GM12878 (cell line): ENCODE results near the gene NEGR1. TPM values are rescaled to one million over a fixed set of nuclear protein-coding genes. Genes with fewer than 3 reads are reported as not detected.

Experiments used
- ATAC-seq: fragments of 200-7000 bp; cut with Tn5 transposase; 3 replicates; pipeline ENCODE4 v1.9.1; 2020; ENCODE audit warnings: mild to moderate bottlenecking, moderate library complexity
- BruUV-seq: library from RNA; stranded (reverse); fragments of 400-500 nt; replicated peaks from 2 replicates; lab custom pipeline; 2021; lab: Mats Ljungman, UMichigan
- CTCF ChIA-PET: fragments of 300-600 bp; sonication (Branson Sonifier 250); formaldehyde crosslinking; extraction: SDS; loops from one replicate; lab custom pipeline; 2021; ENCODE audit warnings: inconsistent platforms; lab: Yijun Ruan, JAX
- POLR2A ChIA-PET: fragments of 350-600 bp; formaldehyde crosslinking; extraction: SDS; loops from one replicate; lab custom pipeline; 2021; ENCODE audit warnings: inconsistent platforms; lab: Charles Lee
- RAD21 ChIA-PET: fragments of 300-600 bp; sonication (Branson Sonifier 250); formaldehyde crosslinking; loops from one replicate; lab custom pipeline; 2023; ENCODE audit warnings: antibody characterized with exemption; ENCODE audit not compliant: unreplicated experiment; lab: Charles Lee
- SMC1A ChIA-PET: fragments of 300-600 bp; sonication (Branson Sonifier 250); formaldehyde crosslinking; loops from one replicate; lab custom pipeline; 2023; ENCODE audit not compliant: unreplicated experiment, uncharacterized antibody; lab: Charles Lee
- DNase-seq: peaks from one replicate; pipeline ENCODE4 v3.0.0-alpha.2; 2011; ENCODE audit warnings: low read depth, low spot score
- FAIRE-seq: peaks from 3 replicates; lab custom pipeline; 2011; peaks lifted over from hg19 to GRCh38; lab: Jason Lieb, UNC
- H2AFZ ChIP-seq: 2 replicates; pipeline ENCODE4 v1.6.0; 2011; ENCODE audit warnings: low read depth, low read length, control low read depth; ENCODE audit not compliant: control insufficient read depth
- H3K27ac ChIP-seq: 2 replicates; pipeline ENCODE4 v1.5.1; 2011; ENCODE audit warnings: control low read depth; ENCODE audit not compliant: control insufficient read depth, insufficient read depth
- H3K27me3 ChIP-seq, 2 experiments: replicated peaks in 1 of 2; 2 replicates each; pipeline versions ENCODE4 v1.6.0 to v1.6.1; 2011; ENCODE audit warnings: low read length in 1 of 2; ENCODE audit not compliant: control insufficient read depth in 2 of 2, insufficient read depth in 2 of 2
- H3K36me3 ChIP-seq, 2 experiments: 2 replicates each; pipeline ENCODE4 v1.5.1; 2011; ENCODE audit warnings: low read length in 1 of 2; ENCODE audit not compliant: control insufficient read depth in 2 of 2, insufficient read depth in 2 of 2
- H3K4me1 ChIP-seq: 2 replicates; pipeline ENCODE4 v1.6.1; 2011; ENCODE audit warnings: mild to moderate bottlenecking, low read length, moderate library complexity, mixed read lengths; ENCODE audit not compliant: control insufficient read depth, insufficient read depth
- H3K4me2 ChIP-seq: 2 replicates; pipeline ENCODE4 v1.6.0; 2011; ENCODE audit warnings: control low read depth; ENCODE audit not compliant: control insufficient read depth, insufficient read depth
- H3K4me3 ChIP-seq: fragments of 200-600 bp; sonication (generic); 2 replicates; pipeline ENCODE4 v1.5.1; 2016
- H3K79me2 ChIP-seq: 2 replicates; pipeline ENCODE4 v1.6.0; 2011; ENCODE audit warnings: low read length; ENCODE audit not compliant: control insufficient read depth, insufficient read depth
- H3K9ac ChIP-seq: 2 replicates; pipeline ENCODE4 v1.8.0; 2011; ENCODE audit warnings: low read length, control low read depth, mixed read lengths; ENCODE audit not compliant: control insufficient read depth, insufficient read depth
- H3K9me3 ChIP-seq: replicated peaks from 3 replicates; pipeline ENCODE4 v1.5.1; 2011; ENCODE audit warnings: mild to moderate bottlenecking, low read length; ENCODE audit not compliant: control insufficient read depth, insufficient read depth
- H4K20me1 ChIP-seq: 2 replicates; pipeline ENCODE4 v1.6.0; 2011; ENCODE audit not compliant: control insufficient read depth, insufficient read depth
- CBX3 ChIP-seq: fragments of 200-600 bp; sonication (generic); IDR thresholded peaks from 2 replicates; pipeline ENCODE4 v1.6.1; 2016; ENCODE audit warnings: low read depth, borderline replicate concordance
- CHD4 ChIP-seq: fragments of 200-600 bp; sonication (generic); IDR thresholded peaks from 2 replicates; pipeline ENCODE4 v1.6.1; 2016; ENCODE audit warnings: mild to moderate bottlenecking
- GATAD2B ChIP-seq: fragments of 450-650 bp; conservative IDR thresholded peaks from 2 replicates; pipeline ENCODE4 v1.6.1; 2017; ENCODE audit warnings: low read depth, mild to moderate bottlenecking, moderate library complexity
- HDAC2 ChIP-seq: fragments of 200-600 bp; sonication (generic); IDR thresholded peaks from 2 replicates; pipeline ENCODE4 v1.6.1; 2017
- LARP7 ChIP-seq: fragments of 450-650 bp; IDR thresholded peaks from 2 replicates; pipeline ENCODE4 v1.6.1; 2017; ENCODE audit warnings: mild to moderate bottlenecking
- MTA2 ChIP-seq: fragments of 450-650 bp; IDR thresholded peaks from 2 replicates; pipeline ENCODE4 v1.6.1; 2016; ENCODE audit warnings: low read depth, mild to moderate bottlenecking, moderate library complexity
- NFXL1 ChIP-seq: fragments of 450-650 bp; IDR thresholded peaks from 2 replicates; pipeline ENCODE4 v1.6.1; 2017; ENCODE audit warnings: antibody characterized with exemption, mild to moderate bottlenecking, borderline replicate concordance
- RFX5 ChIP-seq: IDR thresholded peaks from 2 replicates; pipeline ENCODE4 v1.6.1; 2011; ENCODE audit warnings: low read depth, low read length, improper control_type of control experiment
- SP1 ChIP-seq: IDR thresholded peaks from one replicate; pipeline ENCODE4 v1.6.1; 2011; ENCODE audit warnings: low read depth, low read length
- SREBF1 ChIP-seq: IDR thresholded peaks from 2 replicates; pipeline ENCODE4 v1.6.1; 2012; ENCODE audit warnings: mild to moderate bottlenecking, low read length
- SREBF2 ChIP-seq: IDR thresholded peaks from 2 replicates; pipeline ENCODE4 v1.6.1; 2012; ENCODE audit warnings: mild to moderate bottlenecking, low read length
- TAF1 ChIP-seq: IDR thresholded peaks from 2 replicates; pipeline ENCODE4 v1.6.1; 2011; ENCODE audit warnings: mild to moderate bottlenecking, low read depth, low read length, borderline replicate concordance
- ZZZ3 ChIP-seq: IDR thresholded peaks from 2 replicates; pipeline ENCODE4 v1.6.1; 2011; ENCODE audit warnings: low read depth; ENCODE audit not compliant: control insufficient read depth, insufficient read length
- WGBS: methylation state at CpG from one replicate; pipeline ENCODE4 v1.1.6; 2016; ENCODE audit warnings: low lambda C conversion rate; ENCODE audit not compliant: insufficient replicate concordance, insufficient coverage; ENCODE audit errors: missing lambda C conversion rate; 5-methylcytosine and 5-hydroxymethylcytosine counted together
- in situ Hi-C: fragments of 300-500 bp; cut with MboI; formaldehyde crosslinking; loops from 9 replicates; pipeline ENCODE4 v1.14.3; 2018; ENCODE audit warnings: mixed read lengths
- intact Hi-C: fragments of 100-400 bp; cut with micrococcal nuclease; formaldehyde crosslinking; loops from one replicate; pipeline ENCODE4 v1.14.2; 2022; ENCODE audit not compliant: unreplicated experiment
- polyA plus RNA-seq, 11 experiments: library from polyadenylated mRNA; depleted of rRNA in 4 of 11; unstranded in 6 of 11; stranded (reverse) in 5 of 11; fragments of >200 nt; fragmentation: Nextera tagmentation in 4 of 11; fragmentation: Illumina TruSeq in 1 of 11; extraction: Ambion mirVana in 4 of 11; extraction: Trizol in 1 of 11; gene quantifications; 1 replicate in 1 of 11; 2 replicates in 10 of 11; pipeline versions ENCODE4 v1.2.1 to v1.2.3, GENCODE V29; 2011 to 2016; ENCODE audit warnings: inconsistent platforms in 2 of 11, missing spikeins in 2 of 11, low read depth in 1 of 11
- total RNA-seq, 4 experiments: library from RNA; depleted of rRNA in 3 of 4; stranded (reverse); fragments of >200 nt in 3 of 4; fragmentation: Illumina TruSeq in 1 of 4; extraction: Trizol in 1 of 4; gene quantifications; 2 replicates each; pipeline versions ENCODE4 v1.2.1 to v1.2.3, GENCODE V29; 2013 to 2021
- TF ChIP-seq, protein P1 (sequence below): IDR thresholded peaks from 2 replicates; pipeline ENCODE4 v1.6.1; 2011; ENCODE audit warnings: low read depth, mild to moderate bottlenecking, low read length, moderate library complexity, borderline replicate concordance; ENCODE audit errors: extremely low read depth
- TF ChIP-seq, protein P2 (sequence below): fragments of 450-650 bp; IDR thresholded peaks from 2 replicates; pipeline ENCODE4 v1.6.1; 2017; ENCODE audit warnings: antibody characterized with exemption, mild to moderate bottlenecking, moderate library complexity
- TF ChIP-seq, protein P3 (sequence below): fragments of 450-650 bp; formaldehyde crosslinking; IDR thresholded peaks from 2 replicates; pipeline ENCODE4 v1.4.0; 2022; ENCODE audit warnings: mild to moderate bottlenecking, moderate library complexity

NEGR1 gene
- total and polyA plus RNA-seq, 10 of the 15 experiments (the other 5 are each of a cell fraction or from before 2014, with no cell fraction given), result under 0.01 to 0.03 (median 0.01) TPM; not detected in 7

DNA sequence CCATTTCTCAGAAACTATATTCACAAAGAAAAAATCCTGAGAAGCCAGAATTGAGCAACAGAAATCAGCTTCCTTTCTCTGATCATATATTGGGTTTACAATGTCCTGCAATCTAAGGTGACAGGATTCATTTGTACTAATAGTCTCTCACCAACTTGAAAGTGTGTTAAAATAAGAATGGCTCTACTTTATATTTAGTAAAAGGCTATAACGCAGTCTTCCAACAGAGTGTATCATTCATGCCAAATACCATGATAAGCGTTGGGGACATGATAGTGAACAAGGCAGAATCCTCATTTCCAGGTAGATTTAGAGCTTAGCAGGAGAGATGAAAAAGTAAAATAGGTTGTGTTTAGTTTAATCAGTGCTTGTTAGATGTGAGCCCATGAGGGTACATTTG, 682.3 kb downstream of the NEGR1 start:
- no peak overlapping the region for H2AFZ ChIP-seq
- H3K79me2 ChIP-seq, result no peaks in the 10 kb centered on the region
- WGBS, result 18% methylated on average over 2 of the region's 2 CpGs
- in situ Hi-C loops (no loop called here), intact Hi-C loops (no loop called here)
- ChIA-PET CTCF (interaction anchor here (0.7 kb wide), 1 partner anchor 9 kb away, joined by 3 read pairs; no protein-coding TSS in a partner anchor), POLR2A (no interaction called here), RAD21 (no interaction called here), SMC1A (no interaction called here)
- no TSS peak for BruUV-seq
- no peaks in the 10 kb centered on the region for H3K27me3 ChIP-seq
- no peak overlapping the region for H3K4me2 ChIP-seq
- FAIRE-seq (no peak), DNase-seq (no peak), ATAC-seq (no peak)
- H4K20me1 ChIP-seq, result no peaks in the 10 kb centered on the region
- H3K36me3 ChIP-seq, result no peaks in the 10 kb centered on the region
- no peak overlapping the region for H3K27ac ChIP-seq
- TF ChIP-seq SREBF1 (no peak), LARP7 (no peak), HDAC2 (no peak), GATAD2B (no peak), NFXL1 (no peak), MTA2 (no peak), RFX5 (no peak), SREBF2 (no peak), CBX3 (no peak), CHD4 (no peak), TAF1 (no peak), ZZZ3 (no peak), SP1 (no peak)
- TF ChIP-seq, protein P1, sequence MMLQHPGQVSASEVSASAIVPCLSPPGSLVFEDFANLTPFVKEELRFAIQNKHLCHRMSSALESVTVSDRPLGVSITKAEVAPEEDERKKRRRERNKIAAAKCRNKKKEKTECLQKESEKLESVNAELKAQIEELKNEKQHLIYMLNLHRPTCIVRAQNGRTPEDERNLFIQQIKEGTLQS, result no peak
- TF ChIP-seq, protein P2, sequence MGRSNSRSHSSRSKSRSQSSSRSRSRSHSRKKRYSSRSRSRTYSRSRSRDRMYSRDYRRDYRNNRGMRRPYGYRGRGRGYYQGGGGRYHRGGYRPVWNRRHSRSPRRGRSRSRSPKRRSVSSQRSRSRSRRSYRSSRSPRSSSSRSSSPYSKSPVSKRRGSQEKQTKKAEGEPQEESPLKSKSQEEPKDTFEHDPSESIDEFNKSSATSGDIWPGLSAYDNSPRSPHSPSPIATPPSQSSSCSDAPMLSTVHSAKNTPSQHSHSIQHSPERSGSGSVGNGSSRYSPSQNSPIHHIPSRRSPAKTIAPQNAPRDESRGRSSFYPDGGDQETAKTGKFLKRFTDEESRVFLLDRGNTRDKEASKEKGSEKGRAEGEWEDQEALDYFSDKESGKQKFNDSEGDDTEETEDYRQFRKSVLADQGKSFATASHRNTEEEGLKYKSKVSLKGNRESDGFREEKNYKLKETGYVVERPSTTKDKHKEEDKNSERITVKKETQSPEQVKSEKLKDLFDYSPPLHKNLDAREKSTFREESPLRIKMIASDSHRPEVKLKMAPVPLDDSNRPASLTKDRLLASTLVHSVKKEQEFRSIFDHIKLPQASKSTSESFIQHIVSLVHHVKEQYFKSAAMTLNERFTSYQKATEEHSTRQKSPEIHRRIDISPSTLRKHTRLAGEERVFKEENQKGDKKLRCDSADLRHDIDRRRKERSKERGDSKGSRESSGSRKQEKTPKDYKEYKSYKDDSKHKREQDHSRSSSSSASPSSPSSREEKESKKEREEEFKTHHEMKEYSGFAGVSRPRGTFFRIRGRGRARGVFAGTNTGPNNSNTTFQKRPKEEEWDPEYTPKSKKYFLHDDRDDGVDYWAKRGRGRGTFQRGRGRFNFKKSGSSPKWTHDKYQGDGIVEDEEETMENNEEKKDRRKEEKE, result no peak
- TF ChIP-seq, protein P3, sequence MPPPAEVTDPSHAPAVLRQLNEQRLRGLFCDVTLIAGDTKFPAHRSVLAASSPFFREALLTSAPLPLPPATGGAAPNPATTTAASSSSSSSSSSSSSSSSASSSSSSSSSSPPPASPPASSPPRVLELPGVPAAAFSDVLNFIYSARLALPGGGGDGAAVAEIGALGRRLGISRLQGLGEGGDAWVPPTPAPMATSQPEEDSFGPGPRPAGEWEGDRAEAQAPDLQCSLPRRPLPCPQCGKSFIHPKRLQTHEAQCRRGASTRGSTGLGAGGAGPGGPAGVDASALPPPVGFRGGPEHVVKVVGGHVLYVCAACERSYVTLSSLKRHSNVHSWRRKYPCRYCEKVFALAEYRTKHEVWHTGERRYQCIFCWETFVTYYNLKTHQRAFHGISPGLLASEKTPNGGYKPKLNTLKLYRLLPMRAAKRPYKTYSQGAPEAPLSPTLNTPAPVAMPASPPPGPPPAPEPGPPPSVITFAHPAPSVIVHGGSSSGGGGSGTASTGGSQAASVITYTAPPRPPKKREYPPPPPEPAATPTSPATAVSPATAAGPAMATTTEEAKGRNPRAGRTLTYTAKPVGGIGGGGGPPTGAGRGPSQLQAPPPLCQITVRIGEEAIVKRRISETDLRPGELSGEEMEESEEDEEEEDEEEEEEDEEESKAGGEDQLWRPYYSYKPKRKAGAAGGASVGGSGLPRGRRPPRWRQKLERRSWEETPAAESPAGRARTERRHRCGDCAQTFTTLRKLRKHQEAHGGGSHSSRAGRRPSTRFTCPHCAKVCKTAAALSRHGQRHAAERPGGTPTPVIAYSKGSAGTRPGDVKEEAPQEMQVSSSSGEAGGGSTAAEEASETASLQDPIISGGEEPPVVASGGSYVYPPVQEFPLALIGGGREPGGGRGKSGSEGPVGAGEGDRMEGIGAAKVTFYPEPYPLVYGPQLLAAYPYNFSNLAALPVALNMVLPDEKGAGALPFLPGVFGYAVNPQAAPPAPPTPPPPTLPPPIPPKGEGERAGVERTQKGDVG (CRISPR knock-in tag), result no peak
- no peak overlapping the region for H3K9ac ChIP-seq
- no peaks in the 10 kb centered on the region for H3K9me3 ChIP-seq
- H3K4me3 ChIP-seq, result no peak overlapping the region
- no peaks in the 10 kb centered on the region for H3K4me1 ChIP-seq
